GM23338 (cell line): Measurements from ENCODE around the gene OPN4.

Experiments used
- CREB1 ChIP-seq: fragments of 250-450 bp; sonication (Bioruptor Pico); IDR thresholded peaks from 2 replicates; pipeline ENCODE4 v1.5.0; 2020; ENCODE audit warnings: low read depth, mild to moderate bottlenecking, moderate library complexity
- CTCF ChIP-seq, 2 experiments: fragments of 200-600 bp in 1 of 2; sonication (generic) in 1 of 2; conservative IDR thresholded peaks; 2 replicates each; pipeline versions ENCODE4 v1.5.1 to v1.6.1; 2016 to 2017; ENCODE audit warnings: antibody characterized with exemption in 2 of 2, low read depth in 2 of 2, mild to moderate bottlenecking in 2 of 2, moderate library complexity in 1 of 2
- ETS1 ChIP-seq: IDR thresholded peaks from 2 replicates; pipeline ENCODE4 v1.6.1; 2016; ENCODE audit warnings: antibody characterized with exemption
- EZH2 ChIP-seq: fragments of 200-600 bp; sonication (generic); IDR thresholded peaks from one replicate; pipeline ENCODE4 v1.8.0; 2017; ENCODE audit warnings: antibody characterized with exemption, mild to moderate bottlenecking, low read depth; ENCODE audit not compliant: unreplicated experiment
- EZH2phosphoT487 ChIP-seq: fragments of 200-600 bp; sonication (generic); IDR thresholded peaks from one replicate; pipeline ENCODE4 v1.8.1; 2018; ENCODE audit warnings: antibody characterized with exemption; ENCODE audit not compliant: unreplicated experiment
- POLR2AphosphoS5 ChIP-seq: IDR thresholded peaks from 2 replicates; pipeline ENCODE4 v1.6.1; 2016; ENCODE audit warnings: antibody characterized with exemption, low read depth
- REST ChIP-seq: IDR thresholded peaks from one replicate; pipeline ENCODE4 v1.6.1; 2018; ENCODE audit warnings: antibody characterized with exemption; ENCODE audit not compliant: unreplicated experiment
- STAT1 ChIP-seq: IDR thresholded peaks from one replicate; pipeline ENCODE4 v1.6.1; 2016; ENCODE audit warnings: antibody characterized with exemption; ENCODE audit not compliant: unreplicated experiment

DNA sequence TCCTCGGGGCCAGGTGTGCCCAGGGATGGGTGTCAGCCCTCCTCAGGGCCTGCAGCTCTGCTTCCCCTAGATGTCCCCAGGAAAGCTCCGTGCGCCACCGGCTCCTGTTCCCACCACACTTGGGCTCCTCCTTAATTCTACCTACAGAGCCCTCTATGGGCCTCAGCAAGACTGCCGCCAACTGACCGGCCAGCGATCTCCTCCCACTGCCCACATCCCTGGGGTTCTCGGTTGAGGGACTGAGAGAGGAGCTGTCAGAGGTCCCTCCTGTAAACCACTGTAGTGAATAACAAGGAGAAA is 8.6 kb downstream of the OPN4 start:
- TF ChIP-seq CTCF (conservative IDR thresholded peaks at IDR 0.05; ENCODE audit: low read depth in 2 of 2) (peak; percentile 10 to 31; a peak in 2 of 4 replicates), EZH2 (no peak), CREB1 (CRISPR knock-in tag) (no peak), EZH2phosphoT487 (no peak), REST (no peak), STAT1 (no peak), ETS1 (no peak), POLR2AphosphoS5 (no peak)
